Measurements from ENCODE around the gene ADRB1.

DNA sequence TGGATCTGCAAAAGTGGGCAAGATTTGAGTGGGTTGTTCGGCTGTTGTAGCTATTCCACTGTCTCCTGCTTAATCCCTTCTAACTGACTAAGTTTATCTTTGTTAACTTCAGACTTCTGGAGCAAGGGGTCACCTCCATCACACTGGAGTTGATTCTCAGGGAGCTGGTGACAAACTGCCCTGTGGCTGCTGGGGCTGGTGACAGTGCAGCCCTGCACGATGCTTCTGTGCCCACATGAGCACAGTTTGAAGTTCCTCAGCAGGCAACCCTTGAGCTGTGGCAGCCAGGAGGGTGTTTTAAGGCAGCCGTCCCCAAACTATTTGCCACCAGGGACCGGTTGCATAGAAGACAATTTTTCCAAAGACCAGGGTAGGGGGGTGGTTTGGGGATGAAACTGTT, 40.5 kb downstream of the ADRB1 start:
- TF ChIP-seq, protein P1, sequence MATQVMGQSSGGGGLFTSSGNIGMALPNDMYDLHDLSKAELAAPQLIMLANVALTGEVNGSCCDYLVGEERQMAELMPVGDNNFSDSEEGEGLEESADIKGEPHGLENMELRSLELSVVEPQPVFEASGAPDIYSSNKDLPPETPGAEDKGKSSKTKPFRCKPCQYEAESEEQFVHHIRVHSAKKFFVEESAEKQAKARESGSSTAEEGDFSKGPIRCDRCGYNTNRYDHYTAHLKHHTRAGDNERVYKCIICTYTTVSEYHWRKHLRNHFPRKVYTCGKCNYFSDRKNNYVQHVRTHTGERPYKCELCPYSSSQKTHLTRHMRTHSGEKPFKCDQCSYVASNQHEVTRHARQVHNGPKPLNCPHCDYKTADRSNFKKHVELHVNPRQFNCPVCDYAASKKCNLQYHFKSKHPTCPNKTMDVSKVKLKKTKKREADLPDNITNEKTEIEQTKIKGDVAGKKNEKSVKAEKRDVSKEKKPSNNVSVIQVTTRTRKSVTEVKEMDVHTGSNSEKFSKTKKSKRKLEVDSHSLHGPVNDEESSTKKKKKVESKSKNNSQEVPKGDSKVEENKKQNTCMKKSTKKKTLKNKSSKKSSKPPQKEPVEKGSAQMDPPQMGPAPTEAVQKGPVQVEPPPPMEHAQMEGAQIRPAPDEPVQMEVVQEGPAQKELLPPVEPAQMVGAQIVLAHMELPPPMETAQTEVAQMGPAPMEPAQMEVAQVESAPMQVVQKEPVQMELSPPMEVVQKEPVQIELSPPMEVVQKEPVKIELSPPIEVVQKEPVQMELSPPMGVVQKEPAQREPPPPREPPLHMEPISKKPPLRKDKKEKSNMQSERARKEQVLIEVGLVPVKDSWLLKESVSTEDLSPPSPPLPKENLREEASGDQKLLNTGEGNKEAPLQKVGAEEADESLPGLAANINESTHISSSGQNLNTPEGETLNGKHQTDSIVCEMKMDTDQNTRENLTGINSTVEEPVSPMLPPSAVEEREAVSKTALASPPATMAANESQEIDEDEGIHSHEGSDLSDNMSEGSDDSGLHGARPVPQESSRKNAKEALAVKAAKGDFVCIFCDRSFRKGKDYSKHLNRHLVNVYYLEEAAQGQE (IDR thresholded peaks at IDR 0.05; ENCODE audit: insufficient read depth in 1 of 2, low read depth in 2 of 2, low read length in 2 of 2): no peak
- TF ChIP-seq POLR2AphosphoS5 (IDR thresholded peaks at IDR 0.05; ENCODE audit: low read depth, low read length) (no peak), TAF1 (IDR thresholded peaks at IDR 0.05; ENCODE audit: borderline replicate concordance, insufficient read depth, low read length) (no peak)

All from PFSK-1 (cell line).